ENCODE data around the gene TMEM94. TPM values are rescaled to one million over a fixed set of nuclear protein-coding genes. Genes with fewer than 3 reads are reported as not detected.

TMEM94 gene
- total and polyA plus RNA-seq, 9 of the 15 experiments (the other 6 are each of a cell fraction or from before 2014, with no cell fraction given): 0.35 to 48.1 (median 14.4) TPM

GRCh38 chr17:75507733-75508719 is 51.6 kb downstream of the TMEM94 start:
- Histone ChIP-seq H3K27ac (ENCODE audit: extremely low read depth, low read depth, low read length) (no peak overlapping the region), H3K9me1 (ENCODE audit: control insufficient read depth, insufficient read depth, low read length) (no peaks in the 10 kb centered on the region), H3K4me3 (no peak overlapping the region), H3K36me3 (ENCODE audit: control insufficient read depth, insufficient read depth, low read length) (peaks cover 5% of the 10 kb centered on the region; the same call in 1 of the 3 replicates), H3K79me2 (ENCODE audit: control insufficient read depth, insufficient read depth, low read length) (no peaks in the 10 kb centered on the region; the same call in 2 of the 3 replicates), H4K20me1 (replicated peaks; ENCODE audit: control insufficient read depth, insufficient read depth, low read length) (peaks cover 15% of the 10 kb centered on the region), H3K9ac (ENCODE audit: insufficient read depth in 1 of 2, low read depth in 2 of 2, low read length in 2 of 2) (0 out of 4 replicates have a peak overlapping the region, but pooled peaks of 1 of the 2 experiments have one; percentile 48), H3K4me1 (replicated peaks in 1 of 2; ENCODE audit: control insufficient read depth in 2 of 2, insufficient read depth in 2 of 2, low read length in 2 of 2) (peaks cover 14 to 73% of the 10 kb centered on the region in 2 experiments), H3K9me3 (replicated peaks; ENCODE audit: control insufficient read depth, insufficient read depth, low read depth, low read length) (no peaks in the 10 kb centered on the region), H2AFZ (ENCODE audit: low read depth, low read length) (no peak overlapping the region), H3K4me2 (ENCODE audit: insufficient read depth, low read length) (no peak overlapping the region), H3K27me3 (ENCODE audit: control insufficient read depth in 2 of 2, insufficient read depth in 2 of 2, low read length in 2 of 2) (no peaks in the 10 kb centered on the region)
- BruUV-seq (replicated peaks): no TSS peak
- in situ Hi-C loops (cut with MboI): no loop called here
- no peak for ATAC-seq
- CTCF ChIA-PET (ENCODE audit: low intra/inter-chr PET ratio): no interaction called here
- DNase-seq (ENCODE audit: extremely low read depth in 1 of 4, low spot score in 3 of 4): no peak
- intact Hi-C loops (cut with micrococcal nuclease): no loop called here
- TF ChIP-seq TGIF2 (CRISPR knock-in tag; IDR thresholded peaks at IDR 0.05) (peak; percentile 24; the same call in 1 of the 2 replicates), KDM5B (IDR thresholded peaks at IDR 0.05; ENCODE audit: insufficient replicate concordance, low read depth, low read length) (no peak)
- TF ChIP-seq, protein P1, sequence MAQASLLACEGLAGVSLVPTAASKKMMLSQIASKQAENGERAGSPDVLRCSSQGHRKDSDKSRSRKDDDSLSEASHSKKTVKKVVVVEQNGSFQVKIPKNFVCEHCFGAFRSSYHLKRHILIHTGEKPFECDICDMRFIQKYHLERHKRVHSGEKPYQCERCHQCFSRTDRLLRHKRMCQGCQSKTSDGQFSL (CRISPR knock-in tag; IDR thresholded peaks at IDR 0.05): peak; percentile 53; the same call in 1 of the 2 replicates
- TF ChIP-seq, protein P1 (tag; IDR thresholded peaks at IDR 0.05): no peak
- POLR2A ChIA-PET: interaction anchor here (1.3 to 2.1 kb wide), 3 partner anchors 10 to 268 kb away, joined by 3 to 9 read pairs (median 3); no protein-coding TSS in a partner anchor
- no peak for FAIRE-seq
- 70% methylated on average over 19 of the region's 27 CpGs for WGBS (ENCODE audit: insufficient coverage, low coverage, missing lambda C conversion rate)
